HepG2 (cell line): Measurements from ENCODE around the gene ALS2. TPM values are rescaled to one million over a fixed set of nuclear protein-coding genes. Genes with fewer than 3 reads are reported as not detected.

Source experiments
- ATAC-seq: fragments of 200-7000 bp; cut with Tn5 transposase; 3 replicates; pipeline ENCODE4 v1.9.1; 2020; ENCODE audit warnings: mild to moderate bottlenecking, moderate library complexity
- BruUV-seq: library from RNA; stranded (reverse); fragments of 400-500 nt; replicated peaks from 2 replicates; lab custom pipeline; 2021; lab: Mats Ljungman, UMichigan
- CTCF ChIA-PET: fragments of 300-600 bp; formaldehyde crosslinking; extraction: SDS; loops from one replicate; lab custom pipeline; 2021; ENCODE audit warnings: low total read pairs, inconsistent platforms, low intra/inter-chr PET ratio; lab: Yijun Ruan, JAX
- POLR2A ChIA-PET: fragments of 350-600 bp; sonication (Branson Sonifier 250); formaldehyde crosslinking; loops from one replicate; lab custom pipeline; 2020; ENCODE audit warnings: antibody characterized with exemption, inconsistent platforms; lab: Yijun Ruan, JAX
- DNase-seq: peaks from one replicate; pipeline ENCODE4 v3.0.0-alpha.2; 2015; ENCODE audit warnings: low spot score
- FAIRE-seq: peaks from 3 replicates; lab custom pipeline; 2011; peaks lifted over from hg19 to GRCh38; lab: Jason Lieb, UNC
- H2AFZ ChIP-seq: one replicate; pipeline ENCODE4 v1.6.1; 2011; ENCODE audit warnings: low read length, inconsistent platforms
- H3K27ac ChIP-seq: fragments of 300-600 bp; 3 replicates; pipeline ENCODE4 v1.8.0; 2011; ENCODE audit warnings: mixed run types, mild to moderate bottlenecking, mixed read lengths, low read length, inconsistent platforms; ENCODE audit not compliant: insufficient read depth; ENCODE audit errors: extremely low read length
- H3K27me3 ChIP-seq, 2 experiments: fragments of 200-600 bp in 1 of 2; 2 replicates in 1 of 2; 3 replicates in 1 of 2; pipeline versions ENCODE4 v1.6.0 to v1.8.0; 2011; ENCODE audit warnings: low read length in 2 of 2, mild to moderate bottlenecking in 2 of 2, moderate library complexity in 2 of 2, inconsistent platforms in 1 of 2; ENCODE audit not compliant: insufficient read depth in 2 of 2, control insufficient read depth in 1 of 2
- H3K36me3 ChIP-seq, 2 experiments: fragments of 200-600 bp in 1 of 2; replicated peaks in 1 of 2; 2 replicates in 1 of 2; 3 replicates in 1 of 2; pipeline versions ENCODE4 v1.5.1 to v1.8.0; 2011; ENCODE audit warnings: low read length in 2 of 2, inconsistent platforms in 1 of 2; ENCODE audit not compliant: insufficient read depth in 2 of 2, control insufficient read depth in 1 of 2
- H3K4me1 ChIP-seq: 2 replicates; pipeline ENCODE4 v1.5.1; 2012; ENCODE audit warnings: low read length, inconsistent platforms; ENCODE audit not compliant: insufficient read depth
- H3K4me2 ChIP-seq: 2 replicates; pipeline ENCODE4 v1.6.0; 2011; ENCODE audit warnings: low read depth, low read length, inconsistent platforms
- H3K4me3 ChIP-seq, 3 experiments: fragments of 200-600 bp in 1 of 3; sonication (generic), shearing (Covaris generic) in 1 of 3; replicated peaks in 1 of 3; 2 replicates each; pipeline ENCODE4 v1.5.1; 2011 to 2016; ENCODE audit warnings: low read length in 3 of 3, inconsistent platforms in 2 of 3, low read depth in 2 of 3, mild to moderate bottlenecking in 2 of 3, control low read depth in 1 of 3, mixed read lengths in 1 of 3; ENCODE audit not compliant: insufficient read depth in 1 of 3
- H3K79me2 ChIP-seq: one replicate; pipeline ENCODE4 v1.6.1; 2011; ENCODE audit warnings: low read length, inconsistent platforms; ENCODE audit not compliant: insufficient read depth
- H3K9ac ChIP-seq: 2 replicates; pipeline ENCODE4 v1.6.0; 2011; ENCODE audit warnings: mild to moderate bottlenecking, low read depth, low read length, inconsistent platforms; ENCODE audit not compliant: insufficient read depth
- H3K9me3 ChIP-seq: 2 replicates; pipeline ENCODE4 v1.5.1; 2012; ENCODE audit warnings: mild to moderate bottlenecking, low read length
- H4K20me1 ChIP-seq: 2 replicates; pipeline ENCODE4 v1.6.0; 2011; ENCODE audit warnings: inconsistent platforms, mild to moderate bottlenecking, low read length, moderate library complexity; ENCODE audit not compliant: insufficient read depth
- BCL6 ChIP-seq: IDR thresholded peaks from 2 replicates; pipeline ENCODE4 v1.6.1; 2016; ENCODE audit warnings: missing genetic modification reagents, missing compliant biosample characterization
- CERS6 ChIP-seq: sonication (generic); formaldehyde crosslinking; IDR thresholded peaks from 2 replicates; pipeline ENCODE4 v1.5.0; 2020; ENCODE audit warnings: missing genetic modification reagents
- EEA1 ChIP-seq: sonication (generic); formaldehyde crosslinking; IDR thresholded peaks from 2 replicates; pipeline ENCODE4 v1.5.1; 2020; ENCODE audit warnings: mild to moderate bottlenecking, missing genetic modification reagents, borderline replicate concordance
- GPN1 ChIP-seq: sonication (generic); formaldehyde crosslinking; IDR thresholded peaks from 2 replicates; pipeline ENCODE4 v1.5.1; 2020; ENCODE audit warnings: missing genetic modification reagents, borderline replicate concordance
- HMG20A ChIP-seq: IDR thresholded peaks from 2 replicates; pipeline ENCODE4 v1.6.1; 2016; ENCODE audit warnings: borderline replicate concordance
- NFKB2 ChIP-seq: sonication (generic); formaldehyde crosslinking; IDR thresholded peaks from 2 replicates; pipeline ENCODE4 v1.4.0; 2020; ENCODE audit warnings: missing genetic modification reagents, borderline replicate concordance
- PHB2 ChIP-seq: fragments of 450-650 bp; IDR thresholded peaks from 2 replicates; pipeline ENCODE4 v1.6.1; 2018; ENCODE audit not compliant: partially characterized antibody
- PHF21A ChIP-seq: sonication (generic); formaldehyde crosslinking; IDR thresholded peaks from 2 replicates; pipeline ENCODE4 v1.5.0; 2020; ENCODE audit warnings: mild to moderate bottlenecking, missing genetic modification reagents
- TP53 ChIP-seq: sonication (generic); formaldehyde crosslinking; conservative IDR thresholded peaks from 2 replicates; pipeline ENCODE4 v1.4.0; 2020; ENCODE audit warnings: missing genetic modification reagents
- ZIK1 ChIP-seq: sonication (generic); formaldehyde crosslinking; IDR thresholded peaks from 2 replicates; pipeline ENCODE4 v1.5.0; 2020; ENCODE audit warnings: mild to moderate bottlenecking, low read depth, missing genetic modification reagents, borderline replicate concordance
- ZNF546 ChIP-seq: sonication (generic); formaldehyde crosslinking; conservative IDR thresholded peaks from 2 replicates; pipeline ENCODE4 v1.8.1; 2023; ENCODE audit warnings: mild to moderate bottlenecking, missing genetic modification reagents
- ZNF569 ChIP-seq: sonication (generic); formaldehyde crosslinking; IDR thresholded peaks from 2 replicates; pipeline ENCODE4 v1.5.0; 2020; ENCODE audit warnings: mild to moderate bottlenecking, missing genetic modification reagents, moderate library complexity, borderline replicate concordance
- ZNF576 ChIP-seq: sonication (generic); formaldehyde crosslinking; IDR thresholded peaks from 2 replicates; pipeline ENCODE4 v1.4.0; 2020; ENCODE audit warnings: mild to moderate bottlenecking, missing genetic modification reagents
- ZNF615 ChIP-seq: sonication (generic); formaldehyde crosslinking; IDR thresholded peaks from 2 replicates; pipeline ENCODE4 v1.5.0; 2020; ENCODE audit warnings: mild to moderate bottlenecking, missing genetic modification reagents, borderline replicate concordance
- ZNF776 ChIP-seq: sonication (generic); formaldehyde crosslinking; IDR thresholded peaks from 2 replicates; pipeline ENCODE4 v1.4.0; 2020; ENCODE audit warnings: mild to moderate bottlenecking, missing genetic modification reagents
- WGBS: methylation state at CpG from one replicate; pipeline ENCODE4 v1.1.6; 2017; ENCODE audit warnings: low lambda C conversion rate; 5-methylcytosine and 5-hydroxymethylcytosine counted together
- in situ Hi-C: cut with HindIII; loops from 2 replicates; pipeline ENCODE4 v1.10.0; 2017; ENCODE audit warnings: low pct_unique_long_range_greater_than_20kb; ENCODE audit not compliant: extremely low pct_ligation_motif_present
- intact Hi-C: fragments of 100-400 bp; cut with micrococcal nuclease; formaldehyde crosslinking; loops from one replicate; pipeline ENCODE4 v1.10.0; 2022; ENCODE audit not compliant: unreplicated experiment
- polyA plus RNA-seq, 8 experiments: library from polyadenylated mRNA; depleted of rRNA in 3 of 8; stranded (reverse) in 7 of 8; unstranded in 1 of 8; fragments of >200 nt; fragmentation: Illumina TruSeq in 4 of 8; extraction: Trizol in 4 of 8; gene quantifications; 2 replicates each; pipeline versions ENCODE4 v1.2.1 to v1.2.3, GENCODE V29; 2011 to 2016; ENCODE audit warnings: low read depth in 4 of 8, missing spikeins in 1 of 8, mixed read lengths in 1 of 8; ENCODE audit not compliant: insufficient read depth in 1 of 8
- total RNA-seq, 5 experiments: library from RNA; depleted of rRNA; stranded (reverse); fragments of >200 nt; fragmentation: Illumina TruSeq; extraction: Trizol; gene quantifications; 2 replicates each; pipeline ENCODE4 v1.2.3, GENCODE V29; 2016; ENCODE audit warnings: low read depth in 1 of 5
- TF ChIP-seq, protein P1 (sequence below): sonication (generic); formaldehyde crosslinking; IDR thresholded peaks from 2 replicates; pipeline ENCODE4 v1.4.0; 2020; ENCODE audit warnings: missing genetic modification reagents, mild to moderate bottlenecking, borderline replicate concordance

ALS2 gene
- total and polyA plus RNA-seq, 2 of the 13 experiments (the other 11 are each of a cell fraction or from before 2014, with no cell fraction given), result 12.7 to 19.3 TPM

- Histone ChIP-seq H3K79me2 (no peaks in the 10 kb centered on the region), H3K9ac (no peak overlapping the region), H3K9me3 (no peaks in the 10 kb centered on the region), H4K20me1 (no peaks in the 10 kb centered on the region), H3K4me3 (no peak overlapping the region), H3K4me2 (no peak overlapping the region), H3K27me3 (peaks cover 0 to 6% of the 10 kb centered on the region in 2 experiments; a peak in 3 of 5 replicates), H3K4me1 (no peaks in the 10 kb centered on the region), H3K27ac (no peak overlapping the region), H3K36me3 (no peaks in the 10 kb centered on the region), H2AFZ (no peak overlapping the region)
- ChIA-PET POLR2A (no interaction called here), CTCF (no interaction called here)
- no TSS peak for BruUV-seq
- TF ChIP-seq ZNF569, result no peak
- no peak for TF ChIP-seq GPN1
- TF ChIP-seq BCL6 (CRISPR knock-in tag), result no peak
- TF ChIP-seq HMG20A (CRISPR knock-in tag), result no peak
- no peak for TF ChIP-seq NFKB2
- no peak for TF ChIP-seq ZNF576
- no peak for TF ChIP-seq EEA1 (CRISPR knock-in tag)
- TF ChIP-seq ZNF615 (CRISPR knock-in tag), result no peak
- TF ChIP-seq, protein P1, sequence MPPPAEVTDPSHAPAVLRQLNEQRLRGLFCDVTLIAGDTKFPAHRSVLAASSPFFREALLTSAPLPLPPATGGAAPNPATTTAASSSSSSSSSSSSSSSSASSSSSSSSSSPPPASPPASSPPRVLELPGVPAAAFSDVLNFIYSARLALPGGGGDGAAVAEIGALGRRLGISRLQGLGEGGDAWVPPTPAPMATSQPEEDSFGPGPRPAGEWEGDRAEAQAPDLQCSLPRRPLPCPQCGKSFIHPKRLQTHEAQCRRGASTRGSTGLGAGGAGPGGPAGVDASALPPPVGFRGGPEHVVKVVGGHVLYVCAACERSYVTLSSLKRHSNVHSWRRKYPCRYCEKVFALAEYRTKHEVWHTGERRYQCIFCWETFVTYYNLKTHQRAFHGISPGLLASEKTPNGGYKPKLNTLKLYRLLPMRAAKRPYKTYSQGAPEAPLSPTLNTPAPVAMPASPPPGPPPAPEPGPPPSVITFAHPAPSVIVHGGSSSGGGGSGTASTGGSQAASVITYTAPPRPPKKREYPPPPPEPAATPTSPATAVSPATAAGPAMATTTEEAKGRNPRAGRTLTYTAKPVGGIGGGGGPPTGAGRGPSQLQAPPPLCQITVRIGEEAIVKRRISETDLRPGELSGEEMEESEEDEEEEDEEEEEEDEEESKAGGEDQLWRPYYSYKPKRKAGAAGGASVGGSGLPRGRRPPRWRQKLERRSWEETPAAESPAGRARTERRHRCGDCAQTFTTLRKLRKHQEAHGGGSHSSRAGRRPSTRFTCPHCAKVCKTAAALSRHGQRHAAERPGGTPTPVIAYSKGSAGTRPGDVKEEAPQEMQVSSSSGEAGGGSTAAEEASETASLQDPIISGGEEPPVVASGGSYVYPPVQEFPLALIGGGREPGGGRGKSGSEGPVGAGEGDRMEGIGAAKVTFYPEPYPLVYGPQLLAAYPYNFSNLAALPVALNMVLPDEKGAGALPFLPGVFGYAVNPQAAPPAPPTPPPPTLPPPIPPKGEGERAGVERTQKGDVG (CRISPR knock-in tag), result no peak
- no peak for TF ChIP-seq PHB2
- no peak for TF ChIP-seq ZNF546
- TF ChIP-seq CERS6 (CRISPR knock-in tag), result no peak
- TF ChIP-seq ZNF776, result no peak
- TF ChIP-seq ZIK1, result no peak
- TF ChIP-seq TP53 (CRISPR knock-in tag), result no peak
- TF ChIP-seq PHF21A (CRISPR knock-in tag), result no peak
- FAIRE-seq (no peak), ATAC-seq (no peak), DNase-seq (no peak)
- in situ Hi-C loops (no loop called here), intact Hi-C loops (no loop called here)
- 50% methylated on average over 4 of the region's 4 CpGs for WGBS
Observed at GRCh38 chr2:201820383-201821007, 39.8 kb upstream of the ALS2 start.
